Panc1 (cell line): ENCODE measurements around the gene DNAJC4. TPM values are rescaled to one million over a fixed set of nuclear protein-coding genes. Genes with fewer than 3 reads are reported as not detected.

Experiments used
- ATAC-seq: fragments of 200-7000 bp; cut with Tn5 transposase; 2 replicates; pipeline ENCODE4 v1.9.1; 2020; ENCODE audit warnings: mild to moderate bottlenecking, moderate library complexity
- BruUV-seq: library from RNA; stranded (reverse); fragments of 400-500 nt; replicated peaks from 2 replicates; lab custom pipeline; 2021; lab: Mats Ljungman, UMichigan
- CTCF ChIA-PET: fragments of 300-600 bp; sonication (Branson Sonifier 250); formaldehyde crosslinking; loops from one replicate; lab custom pipeline; 2022; ENCODE audit warnings: antibody characterized with exemption; lab: Charles Lee
- POLR2A ChIA-PET: fragments of 300-600 bp; sonication (Branson Sonifier 250); formaldehyde crosslinking; loops from one replicate; lab custom pipeline; 2022; ENCODE audit warnings: antibody characterized with exemption; lab: Charles Lee
- DNase-seq: peaks from one replicate; pipeline ENCODE4 v3.0.0-alpha.2; 2010; ENCODE audit warnings: low read depth, low spot score
- H3K27ac ChIP-seq: 2 replicates; pipeline ENCODE4 v1.5.1; 2011; ENCODE audit warnings: mild to moderate bottlenecking, low read length, inconsistent platforms
- H3K27me3 ChIP-seq: fragments of 200-500 bp; sonication (Bioruptor generic); 2 replicates; pipeline ENCODE4 v1.6.0; 2014; ENCODE audit warnings: low read length, inconsistent platforms; ENCODE audit not compliant: control insufficient read depth, insufficient read depth
- H3K36me3 ChIP-seq: fragments of 200-500 bp; sonication (Bioruptor generic); 2 replicates; pipeline ENCODE4 v1.5.1; 2014; ENCODE audit warnings: inconsistent platforms, mild to moderate bottlenecking, low read length, moderate library complexity; ENCODE audit not compliant: control insufficient read depth, insufficient read depth
- H3K4me1 ChIP-seq: 2 replicates; pipeline ENCODE4 v1.5.1; 2011; ENCODE audit warnings: inconsistent platforms, mild to moderate bottlenecking, low read length, moderate library complexity; ENCODE audit not compliant: control insufficient read depth, insufficient read depth
- H3K4me3 ChIP-seq, 2 experiments: 2 replicates each; pipeline ENCODE4 v1.5.1; 2011 to 2012; ENCODE audit warnings: low read depth in 2 of 2, low read length in 2 of 2, mild to moderate bottlenecking in 2 of 2, inconsistent platforms in 1 of 2, moderate library complexity in 1 of 2
- H3K9me3 ChIP-seq: fragments of 200-500 bp; sonication (Bioruptor generic); 2 replicates; pipeline ENCODE4 v1.5.1; 2014; ENCODE audit warnings: low read depth, mild to moderate bottlenecking, inconsistent platforms, low read length, moderate library complexity; ENCODE audit not compliant: control insufficient read depth, insufficient read depth
- CTCF ChIP-seq: fragments of 450-650 bp; IDR thresholded peaks from 2 replicates; pipeline ENCODE4 v1.5.1; 2017; ENCODE audit warnings: mild to moderate bottlenecking
- POLR2AphosphoS5 ChIP-seq: IDR thresholded peaks from 2 replicates; pipeline ENCODE4 v1.6.1; 2012; ENCODE audit warnings: mild to moderate bottlenecking, low read depth, low read length, moderate library complexity
- REST ChIP-seq, 2 experiments: IDR thresholded peaks; 2 replicates each; pipeline ENCODE4 v1.6.1; 2011 to 2012; ENCODE audit warnings: low read depth in 2 of 2, control low read depth in 1 of 2, low read length in 1 of 2, mild to moderate bottlenecking in 1 of 2, moderate library complexity in 1 of 2; ENCODE audit not compliant: insufficient read depth in 1 of 2
- SIN3A ChIP-seq: IDR thresholded peaks from 2 replicates; pipeline ENCODE4 v1.6.1; 2012; ENCODE audit warnings: low read depth, mild to moderate bottlenecking, low read length, moderate library complexity, borderline replicate concordance; ENCODE audit not compliant: insufficient read depth
- TCF7L2 ChIP-seq: IDR thresholded peaks from 2 replicates; pipeline ENCODE4 v1.6.1; 2011; ENCODE audit warnings: mild to moderate bottlenecking, low read depth, low read length, inconsistent platforms
- in situ Hi-C: cut with HindIII; loops from 2 replicates; pipeline ENCODE4 v1.10.0; 2016; ENCODE audit warnings: low sequenced_read_pairs, low pct_unique_long_range_greater_than_20kb
- intact Hi-C: fragments of 100-400 bp; cut with micrococcal nuclease; formaldehyde crosslinking; loops from one replicate; pipeline ENCODE4 v1.10.0; 2022; ENCODE audit not compliant: unreplicated experiment
- total RNA-seq: library from RNA; stranded (reverse); gene quantifications from one replicate; pipeline ENCODE4 v1.2.1, GENCODE V29; 2021; ENCODE audit not compliant: unreplicated experiment

The DNAJC4 gene
- total RNA-seq, 1 experiment from 2014 or later = 41.0 TPM

GRCh38 chr11:64201543-64201942, 28.8 kb upstream of the DNAJC4 start:
- CTCF ChIA-PET = interaction anchor here (0.6 kb wide), 1 partner anchor 366 kb away, joined by 6 read pairs; no protein-coding TSS in a partner anchor
- no peak overlapping the region for H3K4me3 ChIP-seq
- H3K36me3 ChIP-seq = peaks cover 43% of the 10 kb centered on the region
- TF ChIP-seq TCF7L2 = no peak
- no peak for TF ChIP-seq REST (IDR thresholded peaks at IDR 0.05; ENCODE audit: insufficient read depth in 1 of 2, low read depth in 2 of 2, low read length in 1 of 2)
- no peak for TF ChIP-seq CTCF
- TF ChIP-seq POLR2AphosphoS5 = no peak
- no peak for TF ChIP-seq SIN3A
- no peak for ATAC-seq
- no peaks in the 10 kb centered on the region for H3K27me3 ChIP-seq
- POLR2A ChIA-PET = no interaction called here
- in situ Hi-C loops (no loop called here), intact Hi-C loops (no loop called here)
- no peaks in the 10 kb centered on the region for H3K9me3 ChIP-seq
- no peak for DNase-seq
- BruUV-seq = no TSS peak
- H3K4me1 ChIP-seq = no peaks in the 10 kb centered on the region
- no peak overlapping the region for H3K27ac ChIP-seq

- no peak for ATAC-seq
- in situ Hi-C loops (no loop called here), intact Hi-C loops (no loop called here)
- H3K36me3 ChIP-seq = peaks cover 37% of the 10 kb centered on the region
- H3K9me3 ChIP-seq = no peaks in the 10 kb centered on the region
- no peaks in the 10 kb centered on the region; the same call in 1 of the 2 replicates for H3K4me1 ChIP-seq
- POLR2A ChIA-PET = no interaction called here
- no peak for DNase-seq
- BruUV-seq = no TSS peak
- CTCF ChIA-PET = no interaction called here
- no peak overlapping the region for H3K27ac ChIP-seq
- H3K27me3 ChIP-seq = no peaks in the 10 kb centered on the region
- no peak for TF ChIP-seq TCF7L2
- TF ChIP-seq REST (IDR thresholded peaks at IDR 0.05; ENCODE audit: insufficient read depth in 1 of 2, low read depth in 2 of 2, low read length in 1 of 2) = no peak
- TF ChIP-seq CTCF = no peak
- no peak for TF ChIP-seq POLR2AphosphoS5
- H3K4me3 ChIP-seq = no peak overlapping the region
Observed at GRCh38 chr11:64202992-64203391, 27.4 kb upstream of the DNAJC4 start.
